Stimulated activated CD8-positive, alpha-beta memory T cell treated with anti-CD3 and anti-CD28 coated beads, Interleukin-15, amount 100 ng/mL, for 4 hours (primary cell): ENCODE measurements around the gene OSTF1.

Source experiments
- DNase-seq, 2 donors: peaks; one replicate each; pipeline ENCODE4 v3.0.0-alpha.2; 2020; ENCODE audit warnings: low read depth in 2 of 2

OSTF1 gene

DNA sequence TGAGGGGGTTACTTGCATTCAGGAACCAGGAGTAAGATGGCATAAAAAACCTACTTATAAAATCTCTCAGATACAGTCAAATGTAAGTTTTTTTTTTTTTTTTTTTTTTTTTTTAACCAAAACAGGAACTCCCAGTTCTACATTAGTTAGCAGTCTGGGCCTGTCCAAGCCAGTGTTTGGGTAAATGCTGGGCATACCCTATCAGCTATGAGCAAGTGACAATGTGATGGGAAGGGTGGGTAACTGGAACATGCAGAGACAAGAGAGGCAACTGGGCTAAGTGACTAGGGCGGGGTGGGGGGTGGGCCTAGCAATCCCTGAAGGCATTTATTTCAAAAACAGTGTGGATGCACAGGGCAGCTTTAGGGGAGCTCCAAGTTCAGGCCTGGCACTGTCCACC, 2.7 kb upstream of the OSTF1 start:
- no peak for DNase-seq

DNA sequence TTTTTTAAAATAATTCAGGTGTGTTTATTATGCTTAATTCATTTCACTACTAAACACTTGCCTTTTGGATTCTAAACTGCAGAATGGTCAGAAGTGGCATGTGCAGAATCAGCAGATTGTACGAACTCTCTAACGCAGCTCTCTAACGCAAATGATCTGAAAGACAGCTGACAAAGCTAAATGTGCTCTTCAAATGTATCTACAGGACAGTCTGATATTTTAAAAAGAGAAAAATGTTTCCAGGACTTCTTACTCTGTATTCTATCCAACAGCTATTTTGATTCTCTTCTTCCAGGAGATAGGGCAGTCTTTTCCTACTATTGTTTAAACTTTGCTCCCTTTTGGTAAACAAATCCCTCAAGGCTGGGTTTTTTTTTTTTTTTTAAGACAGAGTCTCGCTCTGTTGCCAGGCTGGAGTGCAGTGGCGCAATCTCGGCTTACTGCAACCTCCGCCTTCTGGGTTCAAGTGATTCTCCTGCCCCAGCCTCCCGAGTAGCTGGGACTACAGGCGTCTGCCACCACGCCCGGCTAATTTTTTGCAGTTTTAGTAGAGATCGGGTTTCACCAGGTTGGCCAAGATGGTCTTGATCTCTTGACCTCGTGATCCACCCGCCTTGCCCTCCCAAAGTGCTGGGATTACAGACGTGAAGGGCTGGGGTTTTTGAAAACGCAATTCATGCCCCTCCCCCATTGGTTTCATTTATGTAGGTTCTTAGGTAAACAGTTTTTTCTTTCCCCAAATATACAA, 1.6 kb upstream of the OSTF1 start:
- no peak for DNase-seq

DNA sequence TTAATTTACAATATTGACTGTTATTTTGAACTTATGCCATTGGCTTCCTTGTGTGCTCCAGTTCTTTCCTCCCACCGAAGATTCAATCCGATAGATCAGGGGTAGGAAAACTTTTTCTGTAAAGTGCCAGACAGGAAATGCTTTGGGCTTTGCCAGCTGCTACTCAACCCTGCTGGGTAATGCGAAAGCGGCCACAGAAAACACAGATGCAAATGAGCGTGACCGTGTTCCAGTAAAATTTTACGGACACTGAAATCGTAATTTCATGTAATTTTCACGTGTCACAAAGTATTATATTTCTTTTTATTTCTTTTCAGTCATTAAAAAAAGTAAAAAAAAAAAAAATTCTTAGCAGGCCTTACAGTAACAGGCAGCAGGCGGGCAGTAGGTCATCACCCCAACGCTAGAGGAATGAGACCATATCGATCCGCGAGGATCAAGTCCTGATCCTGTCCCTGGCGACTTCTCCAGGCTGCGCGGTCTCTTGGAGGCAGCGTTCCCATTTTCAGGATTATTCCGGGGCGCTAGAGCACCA, 958 bp upstream of the OSTF1 start:
- peak in 1 of 2 donors; percentile 11 for DNase-seq

DNA sequence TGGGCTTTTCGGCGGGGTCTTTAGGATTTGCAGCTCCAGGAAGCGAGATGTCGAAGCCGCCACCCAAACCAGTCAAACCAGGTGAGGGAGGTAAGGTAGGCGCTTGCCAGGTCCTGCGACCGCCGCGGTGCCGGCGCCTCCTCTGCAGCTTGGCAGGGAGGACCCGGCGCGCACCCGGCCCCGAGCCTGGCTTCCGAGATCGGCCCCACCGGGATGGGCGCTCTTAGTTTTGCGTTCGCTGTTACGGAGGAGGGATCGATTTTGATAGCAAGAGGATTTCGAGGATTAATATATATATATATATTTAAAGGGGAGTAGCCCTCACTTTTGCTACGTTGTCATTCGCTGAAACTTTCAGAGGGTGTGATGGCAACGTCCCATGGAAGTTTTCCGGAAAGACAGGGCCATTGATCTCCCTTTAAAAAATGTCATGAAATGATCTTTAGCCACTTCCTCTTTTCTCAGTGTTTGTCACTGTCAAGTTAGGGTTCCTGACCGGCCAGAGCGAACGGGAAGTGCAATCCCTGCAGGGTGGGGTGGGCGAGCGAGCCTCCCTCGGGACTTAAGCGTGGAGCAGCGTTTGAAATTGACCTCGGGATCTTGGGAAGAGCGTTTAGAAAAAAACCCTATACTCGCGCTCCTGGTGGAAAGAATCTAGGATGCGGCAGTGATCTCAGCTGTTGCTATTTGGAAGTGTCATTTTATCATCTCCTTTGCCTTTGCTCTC, 495 bp downstream of the OSTF1 start:
- no peak for DNase-seq

DNA sequence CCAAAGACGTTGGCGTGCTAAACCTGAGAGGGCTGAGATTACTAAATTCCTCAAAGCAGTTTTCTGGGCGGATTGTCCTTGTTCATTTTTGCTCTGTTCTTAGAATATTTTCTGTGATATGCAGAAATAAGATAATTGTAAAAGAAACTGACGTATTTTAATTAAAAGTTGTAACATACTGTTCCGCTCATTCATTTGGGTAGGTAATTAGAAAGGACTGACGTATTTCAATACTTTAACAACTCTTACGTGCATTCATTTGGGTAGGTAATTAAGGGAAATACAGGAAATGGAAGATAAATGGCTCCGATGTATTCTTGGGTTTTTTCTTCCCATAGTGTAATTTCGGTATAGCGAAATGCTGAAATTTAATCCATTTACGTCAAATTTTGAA, 1.1 kb downstream of the OSTF1 start:
- DNase-seq, result no peak

DNA sequence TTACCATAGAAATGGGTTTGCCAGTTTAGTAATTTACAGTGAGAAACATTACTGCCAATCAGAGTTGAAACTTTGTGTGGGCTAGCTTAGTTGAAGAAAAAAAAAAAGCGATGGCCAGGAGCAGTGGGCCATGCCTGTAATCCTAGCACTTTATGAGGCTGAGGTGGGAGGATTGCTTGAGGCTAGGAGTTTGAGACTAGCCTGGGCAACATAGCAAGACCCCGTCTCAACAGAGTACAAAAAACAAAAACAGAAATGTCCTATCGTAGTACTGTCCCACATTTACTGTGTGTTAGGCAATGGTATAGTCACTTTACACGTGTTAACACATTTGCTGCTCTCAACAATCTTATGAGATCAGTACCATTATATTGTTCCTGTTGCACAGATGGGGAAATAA, 2.3 kb downstream of the OSTF1 start:
- DNase-seq, result no peak

DNA sequence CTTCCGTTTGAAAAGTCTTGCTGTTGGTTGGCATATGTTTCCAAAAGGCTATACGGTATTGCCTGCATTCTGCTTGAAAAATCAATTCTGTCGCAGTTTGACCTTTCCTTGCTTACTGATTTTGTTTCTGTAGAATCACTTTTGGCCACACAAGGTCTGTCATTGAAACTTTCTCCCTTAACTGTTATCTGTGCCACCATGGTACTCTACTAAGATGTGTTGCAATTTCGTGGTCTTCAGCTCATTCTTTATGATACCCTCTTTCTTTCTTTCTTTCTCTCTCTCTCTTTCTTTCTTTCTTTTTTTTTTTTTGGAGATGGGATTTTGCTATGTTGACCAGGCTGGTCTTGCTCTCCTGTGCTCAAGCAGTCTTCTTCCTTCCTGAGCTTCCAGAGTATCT, 4.5 kb downstream of the OSTF1 start:
- DNase-seq, result no peak

DNA sequence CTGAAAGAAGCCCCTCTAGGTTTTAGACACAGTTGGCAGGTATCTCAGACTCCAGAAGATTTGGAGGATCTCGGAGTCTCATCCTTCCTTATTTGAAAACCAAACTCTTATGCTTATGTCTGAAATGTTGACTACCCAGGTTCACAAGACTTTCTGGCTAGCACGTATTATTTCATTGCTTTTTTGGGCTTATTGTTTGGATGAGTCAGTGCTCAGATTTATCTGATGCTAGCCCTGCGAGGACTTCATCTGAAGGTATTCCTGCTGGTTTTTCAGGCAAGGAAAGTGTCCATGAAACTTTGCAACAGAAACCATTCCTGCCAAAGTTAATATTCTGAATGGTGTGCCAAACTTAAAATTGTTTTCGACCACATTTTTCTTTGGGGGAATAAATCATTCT, 8.5 kb downstream of the OSTF1 start:
- DNase-seq, result no peak

DNA sequence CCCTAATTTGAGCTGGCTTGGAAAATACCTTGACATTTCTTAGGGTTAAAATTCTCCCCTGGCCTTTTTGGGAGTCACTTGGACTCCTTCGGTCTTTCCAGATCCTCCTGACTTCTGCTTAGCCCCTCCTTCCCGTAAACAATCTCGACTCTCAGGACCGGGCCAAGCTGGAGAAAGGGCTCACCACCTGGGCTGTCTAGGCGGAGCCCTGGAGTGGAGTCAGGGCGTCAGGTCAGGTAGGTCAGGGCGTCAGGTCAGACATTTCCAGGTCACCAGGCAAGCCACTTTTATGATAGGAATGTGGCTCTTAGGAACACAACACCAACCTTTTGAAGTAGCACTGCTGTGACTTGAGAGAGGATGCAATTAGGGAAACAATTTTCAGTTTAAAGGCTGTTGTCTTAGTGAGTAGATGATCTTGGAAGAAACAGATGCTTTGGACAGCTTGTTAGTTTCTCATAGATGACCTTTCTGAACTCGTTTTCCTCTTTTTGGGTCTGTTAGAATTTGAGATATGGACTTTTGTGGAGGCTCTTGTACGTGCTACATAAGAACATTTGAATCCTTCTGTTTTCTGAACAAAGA, 12.8 kb downstream of the OSTF1 start:
- no peak for DNase-seq

DNA sequence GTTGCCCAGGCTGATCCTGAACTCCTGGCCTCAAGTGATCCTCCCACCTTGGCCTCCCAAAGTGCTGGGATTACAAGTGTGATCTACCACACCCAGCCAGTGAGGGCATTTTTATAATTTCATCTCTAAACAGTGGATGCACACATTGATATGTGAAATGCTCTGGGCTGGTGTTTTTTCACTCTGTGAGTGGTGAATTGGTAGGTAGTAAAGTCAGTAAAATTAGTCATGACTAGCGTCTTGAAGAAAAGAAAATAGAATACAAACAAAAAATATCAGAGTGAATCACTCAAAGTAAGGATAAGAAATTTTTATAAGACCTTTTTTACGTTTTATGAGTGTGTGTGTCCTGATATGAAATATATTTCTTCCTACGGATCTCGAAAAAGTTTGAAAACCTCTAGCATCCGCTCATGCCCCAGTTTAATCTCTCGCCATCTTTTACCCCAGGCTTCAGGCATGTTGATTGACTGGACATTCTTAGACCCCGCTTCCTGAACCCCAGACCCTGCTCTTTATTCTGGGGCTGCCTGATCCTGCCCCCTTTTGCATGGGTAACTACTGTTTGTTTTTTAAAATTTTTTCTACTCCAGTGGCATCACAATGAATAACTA, 14.0 kb downstream of the OSTF1 start:
- no peak for DNase-seq

DNA sequence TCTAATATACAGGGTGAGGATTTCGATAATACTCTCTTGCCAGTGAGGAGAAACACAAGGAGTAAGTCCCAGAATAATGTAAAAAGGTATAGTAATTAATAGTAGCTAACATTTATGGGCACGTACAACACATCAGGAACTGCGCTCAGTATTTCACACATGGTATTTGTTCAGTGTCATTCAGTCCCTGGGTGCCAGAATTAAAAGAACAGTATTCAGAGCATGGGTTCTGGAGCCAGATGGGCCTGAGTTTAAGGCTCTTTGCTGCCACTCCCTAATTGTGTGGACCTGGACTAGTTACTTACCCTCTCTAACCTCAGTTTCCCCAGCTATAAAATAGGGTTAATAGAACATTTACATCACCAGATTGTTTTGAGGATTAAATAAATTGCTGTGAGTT, 16.3 kb downstream of the OSTF1 start:
- DNase-seq, result no peak

DNA sequence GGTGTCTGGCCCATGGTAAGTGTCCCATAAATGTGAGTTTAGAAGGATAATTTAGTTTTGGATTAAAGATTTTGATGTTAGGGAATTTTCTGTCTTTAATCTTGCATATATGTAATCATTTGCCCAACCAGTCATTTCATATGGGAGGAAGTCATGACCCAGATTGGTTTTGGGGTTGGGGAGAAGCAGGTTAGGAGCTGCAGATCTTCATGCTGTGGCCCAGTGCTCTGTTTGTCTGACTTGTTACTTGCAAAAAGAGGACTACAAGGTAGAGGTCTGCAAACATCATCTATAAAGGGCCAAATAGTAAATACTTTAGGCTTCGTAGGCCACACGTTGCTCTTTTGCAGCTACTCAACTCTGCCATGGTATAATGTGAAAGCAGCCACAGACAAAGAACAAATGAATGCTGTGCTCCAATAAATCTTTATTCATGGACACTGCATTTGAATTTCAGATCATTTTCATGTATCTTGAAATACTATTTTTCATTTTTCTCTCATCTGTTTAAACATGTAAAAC, 16.8 kb downstream of the OSTF1 start:
- no peak for DNase-seq

DNA sequence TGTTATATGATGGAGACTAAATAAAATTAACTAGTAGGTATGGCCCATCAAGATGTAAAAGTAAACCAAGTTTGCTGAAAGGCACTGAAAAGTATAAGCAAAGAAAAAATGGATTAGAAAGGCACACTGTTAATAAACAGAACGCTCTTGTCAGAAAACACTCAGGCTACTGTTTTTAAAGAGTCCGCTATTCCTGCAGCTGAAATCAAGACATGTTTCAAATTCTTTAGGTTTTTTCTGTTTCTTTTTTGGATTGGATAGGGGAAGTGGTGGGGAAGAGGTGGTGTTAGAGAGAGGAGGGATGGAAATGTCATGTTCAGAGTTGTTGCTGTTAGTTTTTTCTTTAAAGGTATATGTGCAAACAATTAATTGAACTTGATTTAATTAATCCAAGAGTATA, 17.5 kb downstream of the OSTF1 start:
- no peak for DNase-seq

DNA sequence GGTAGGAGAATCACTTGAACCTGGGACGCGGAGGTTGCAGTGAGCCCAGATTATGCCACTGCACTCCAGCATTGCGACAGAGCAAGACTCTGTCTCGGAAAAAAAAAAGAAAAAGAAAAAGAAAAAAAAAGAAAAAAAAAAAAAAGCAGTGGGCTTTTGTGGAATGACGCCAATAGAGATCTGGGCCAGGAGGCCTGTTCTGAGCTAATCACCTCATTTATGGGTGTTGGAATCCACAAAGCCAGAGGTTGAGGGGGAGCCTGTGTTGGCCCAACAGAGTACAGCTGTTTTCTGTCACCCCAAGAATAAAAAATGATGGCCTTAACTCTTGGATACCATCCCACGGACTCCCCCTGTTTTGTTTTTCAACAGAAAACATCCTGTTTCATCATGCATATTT, 18.5 kb downstream of the OSTF1 start:
- no peak for DNase-seq

DNA sequence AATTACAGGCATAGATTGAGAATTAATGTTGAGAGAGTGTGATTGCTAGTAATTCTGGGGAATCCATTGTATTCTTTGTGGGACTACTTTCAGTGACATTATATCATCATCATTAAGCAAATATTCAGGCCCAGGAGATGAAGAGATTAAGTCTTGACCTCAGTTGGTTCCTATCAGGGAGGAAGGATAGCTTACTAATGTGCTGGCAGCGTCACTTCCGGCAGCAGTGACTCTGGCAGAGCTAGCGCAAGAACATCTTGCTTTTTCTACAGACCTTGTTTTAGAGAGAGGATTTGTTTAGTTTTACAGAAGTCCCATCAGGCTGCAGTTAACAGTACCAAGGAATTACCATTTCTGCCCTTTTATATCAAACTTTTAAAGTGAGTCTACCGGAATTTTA, 20.3 kb downstream of the OSTF1 start:
- no peak for DNase-seq

DNA sequence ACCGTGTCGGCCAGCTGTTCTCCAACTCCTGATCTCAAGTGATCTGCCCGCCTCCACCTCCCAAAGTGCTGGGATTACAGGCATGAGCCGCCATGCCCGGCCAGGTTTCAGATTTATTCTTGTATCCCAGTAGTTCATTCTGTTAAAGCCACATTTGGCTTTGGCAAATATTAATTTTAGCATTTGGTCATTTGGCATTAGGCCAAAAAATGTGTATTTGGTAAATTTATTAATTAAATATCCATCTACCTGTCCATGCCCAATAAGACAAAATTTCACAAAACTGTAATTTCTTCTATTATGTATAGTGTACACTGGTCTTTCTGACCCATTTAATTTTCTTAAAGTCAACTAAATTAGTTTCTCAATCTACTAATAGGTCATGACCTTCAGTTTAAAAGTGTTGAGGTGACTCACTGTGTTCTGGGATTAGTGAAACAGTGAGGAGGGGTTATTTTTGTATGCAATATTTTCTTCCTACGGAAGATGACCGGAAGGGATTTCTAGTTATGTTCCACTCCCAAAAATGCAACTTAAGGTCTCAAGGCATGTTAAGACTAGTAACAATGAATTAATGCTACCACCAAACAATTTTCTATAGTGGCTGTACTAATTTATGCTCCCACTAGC, 21.0 kb downstream of the OSTF1 start:
- DNase-seq, result no peak

DNA sequence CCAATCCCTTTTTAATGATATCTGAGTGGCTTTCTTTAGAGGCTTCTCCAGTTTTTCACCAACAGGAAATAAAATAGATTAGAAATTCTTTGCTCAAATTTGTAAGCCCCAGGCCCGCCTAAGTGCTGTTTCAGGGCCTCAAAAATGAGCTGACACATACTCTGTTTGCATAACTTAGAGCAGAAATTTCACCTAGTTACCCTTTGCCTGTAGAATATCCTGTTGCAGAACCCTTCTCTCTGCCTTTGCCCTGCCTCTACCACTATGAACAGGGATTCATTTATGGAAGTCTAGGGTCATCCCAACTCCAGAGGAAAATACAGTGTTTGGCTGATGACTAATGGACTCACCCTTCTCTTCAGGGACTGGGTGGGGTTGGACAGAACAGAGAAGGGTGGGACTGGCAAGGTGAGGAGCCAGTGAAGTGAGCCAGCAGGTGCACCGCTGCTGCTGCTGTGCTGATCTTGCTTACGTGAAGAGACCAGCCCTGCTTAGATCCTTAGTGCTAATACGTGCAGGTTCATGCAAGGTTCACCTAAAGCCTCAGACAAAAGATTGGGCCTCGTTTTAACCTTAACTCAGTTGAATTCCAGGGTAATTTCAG, 22.8 kb downstream of the OSTF1 start:
- no peak for DNase-seq

DNA sequence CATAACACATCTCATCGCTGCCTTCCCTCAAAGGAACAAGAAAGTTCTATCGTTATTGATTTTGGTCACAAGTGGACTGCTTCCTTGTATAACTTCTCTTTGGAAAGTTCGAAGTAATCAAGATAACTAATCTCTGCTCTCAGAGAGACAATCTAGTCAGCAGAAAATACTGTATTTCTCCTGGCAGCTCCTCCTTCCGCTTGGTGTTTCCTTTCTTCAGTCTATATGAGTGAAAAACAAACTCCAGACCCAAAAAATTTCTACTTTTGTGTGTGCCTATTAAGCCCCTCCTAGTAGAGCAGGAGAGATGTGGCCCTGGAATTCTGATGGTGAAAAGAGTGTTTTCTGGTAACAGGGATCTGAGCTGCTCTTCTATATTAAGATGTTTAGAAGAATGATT, 24.5 kb downstream of the OSTF1 start:
- DNase-seq, result no peak

DNA sequence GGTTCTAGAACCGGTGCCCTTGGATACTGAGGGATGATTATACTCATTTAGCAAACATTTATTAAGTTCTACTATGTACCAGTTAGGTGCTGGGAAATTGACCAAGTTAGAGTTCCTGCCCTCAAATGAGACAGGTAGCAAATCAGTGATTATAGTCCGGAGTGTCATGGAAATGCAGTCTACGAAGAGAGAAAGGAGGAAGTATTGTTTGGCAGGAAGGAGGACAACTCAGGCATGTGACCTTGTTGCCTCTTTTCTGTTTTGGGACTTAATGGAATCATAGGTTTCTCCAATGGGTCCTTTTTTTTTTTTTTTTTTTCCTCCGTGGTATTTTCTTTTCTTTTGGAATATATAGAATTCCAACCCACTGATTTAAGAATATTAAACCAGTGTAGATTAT, 28.0 kb downstream of the OSTF1 start:
- no peak for DNase-seq

DNA sequence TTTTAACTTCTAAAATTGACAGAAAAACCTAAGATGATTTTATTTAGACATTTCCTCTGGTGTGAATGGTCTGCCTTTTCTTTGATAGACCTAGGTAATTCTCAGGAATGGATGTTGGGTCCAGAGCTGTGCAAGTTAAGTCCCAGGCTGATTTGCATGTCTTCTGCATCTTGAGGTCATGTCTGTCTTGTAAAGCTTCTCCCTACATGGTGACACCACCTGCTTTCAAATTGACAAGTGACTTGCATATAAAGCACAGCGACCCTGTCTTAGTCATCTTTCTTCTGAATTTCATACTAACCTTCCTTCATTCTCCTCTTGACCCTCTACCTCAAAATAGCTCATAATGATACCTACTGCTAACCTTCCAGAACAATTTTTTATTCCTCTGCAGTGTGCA, 29.2 kb downstream of the OSTF1 start:
- DNase-seq, result no peak

DNA sequence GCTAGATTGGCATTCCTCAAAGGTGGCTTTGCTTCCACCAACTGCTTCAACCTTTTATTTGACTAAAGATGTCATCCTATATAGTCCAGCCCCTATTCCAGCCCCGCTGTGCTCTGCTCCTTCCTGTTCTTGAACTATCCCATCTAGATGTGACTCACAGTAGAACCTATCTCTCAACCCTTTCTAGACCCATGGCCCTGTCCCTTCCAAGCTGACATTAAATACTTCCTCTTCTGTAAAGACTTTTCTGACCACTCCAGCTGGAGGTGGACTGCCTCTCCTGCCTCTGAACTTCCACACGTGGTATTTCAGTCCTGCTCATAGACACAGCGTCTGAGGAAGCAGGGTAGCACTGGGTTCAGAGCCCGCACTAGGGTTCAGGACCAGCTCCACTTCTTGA, 32.4 kb downstream of the OSTF1 start:
- no peak for DNase-seq
